Measurements from ENCODE around the gene DGKB. TPM values are rescaled to one million over a fixed set of nuclear protein-coding genes. Genes with fewer than 3 reads are reported as not detected.

DGKB gene
- total and polyA plus RNA-seq, 8 donors = 0.20 to 260 (median 3.2) TPM; not detected in 4

GRCh38 chr7:14507617-14508016 lies 394.9 kb downstream of the DGKB start:
- Histone ChIP-seq H3K36me3 (no peaks in the 10 kb centered on the region), H3K4me3 (no peak overlapping the region), H3K27ac (no peak overlapping the region), H3K4me1 (peaks cover 0 to 9% (median 0%) of the 10 kb centered on the region in 4 donors), H3K27me3 (no peaks in the 10 kb centered on the region), H3K9me3 (peaks cover 0 to 10% (median 0%) of the 10 kb centered on the region in 4 donors)
- intact Hi-C loops (cut with DNase I; ENCODE audit: low total_unique reads) = no loop called here
- DNase-seq = peak; percentile 13 to 33
- 13 to 31% (median 20%) methylated on average over 3 of the region's 3 CpGs for WGBS, 5 donors
- TF ChIP-seq POLR2AphosphoS5 (IDR thresholded peaks at IDR 0.05) (no peak), POLR2A (IDR thresholded peaks at IDR 0.05) (no peak)
- TF ChIP-seq, protein P1, sequence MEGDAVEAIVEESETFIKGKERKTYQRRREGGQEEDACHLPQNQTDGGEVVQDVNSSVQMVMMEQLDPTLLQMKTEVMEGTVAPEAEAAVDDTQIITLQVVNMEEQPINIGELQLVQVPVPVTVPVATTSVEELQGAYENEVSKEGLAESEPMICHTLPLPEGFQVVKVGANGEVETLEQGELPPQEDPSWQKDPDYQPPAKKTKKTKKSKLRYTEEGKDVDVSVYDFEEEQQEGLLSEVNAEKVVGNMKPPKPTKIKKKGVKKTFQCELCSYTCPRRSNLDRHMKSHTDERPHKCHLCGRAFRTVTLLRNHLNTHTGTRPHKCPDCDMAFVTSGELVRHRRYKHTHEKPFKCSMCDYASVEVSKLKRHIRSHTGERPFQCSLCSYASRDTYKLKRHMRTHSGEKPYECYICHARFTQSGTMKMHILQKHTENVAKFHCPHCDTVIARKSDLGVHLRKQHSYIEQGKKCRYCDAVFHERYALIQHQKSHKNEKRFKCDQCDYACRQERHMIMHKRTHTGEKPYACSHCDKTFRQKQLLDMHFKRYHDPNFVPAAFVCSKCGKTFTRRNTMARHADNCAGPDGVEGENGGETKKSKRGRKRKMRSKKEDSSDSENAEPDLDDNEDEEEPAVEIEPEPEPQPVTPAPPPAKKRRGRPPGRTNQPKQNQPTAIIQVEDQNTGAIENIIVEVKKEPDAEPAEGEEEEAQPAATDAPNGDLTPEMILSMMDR (IDR thresholded peaks at IDR 0.05) = no peak

GRCh38 chr7:14505906-14506305 lies 396.6 kb downstream of the DGKB start:
- DNase-seq = no peak
- WGBS, 5 donors = 71 to 84% (median 80%) methylated on average over 2 of the region's 2 CpGs
- Histone ChIP-seq H3K27ac (no peak overlapping the region), H3K9me3 (peaks cover 0 to 15% (median 4%) of the 10 kb centered on the region in 4 donors), H3K4me3 (no peak overlapping the region), H3K4me1 (peaks cover 0 to 9% (median 0%) of the 10 kb centered on the region in 4 donors), H3K27me3 (no peaks in the 10 kb centered on the region), H3K36me3 (no peaks in the 10 kb centered on the region)
- intact Hi-C loops (cut with DNase I; ENCODE audit: low total_unique reads) = no loop called here
- TF ChIP-seq POLR2AphosphoS5 (IDR thresholded peaks at IDR 0.05) (no peak), POLR2A (IDR thresholded peaks at IDR 0.05) (no peak), EP300 (IDR thresholded peaks at IDR 0.05) (no peak)
- TF ChIP-seq, protein P1 (IDR thresholded peaks at IDR 0.05) = no peak

DNA sequence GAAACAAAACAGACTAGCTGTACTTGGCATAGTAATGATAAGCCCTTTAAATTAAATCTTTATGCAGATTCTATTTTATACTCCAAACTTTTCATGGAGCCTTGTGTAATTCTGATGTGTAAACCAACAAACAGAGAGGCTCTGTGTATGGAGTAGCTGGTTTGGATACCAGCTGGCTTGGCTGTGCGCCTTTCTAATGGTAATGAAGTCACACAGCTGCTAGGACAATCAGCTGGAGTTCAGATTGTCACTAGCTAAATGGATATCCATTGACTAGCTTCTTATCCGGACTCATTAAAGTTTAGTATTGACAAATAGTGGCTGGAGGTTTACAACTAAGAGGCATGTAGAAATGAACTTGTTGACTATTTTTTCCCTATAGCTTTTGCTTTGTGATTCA lies 398.4 kb downstream of the DGKB start:
- intact Hi-C loops (cut with DNase I; ENCODE audit: low total_unique reads) = no loop called here
- Histone ChIP-seq H3K27ac (no peak overlapping the region), H3K27me3 (no peaks in the 10 kb centered on the region), H3K36me3 (no peaks in the 10 kb centered on the region), H3K4me3 (no peak overlapping the region), H3K4me1 (peaks cover 0 to 9% (median 0%) of the 10 kb centered on the region in 4 donors), H3K9me3 (peaks cover 0 to 10% (median 4%) of the 10 kb centered on the region in 4 donors)
- peak in 1 of 2 donors; percentile 4 for DNase-seq
- TF ChIP-seq EP300 (IDR thresholded peaks at IDR 0.05) = no peak
- TF ChIP-seq, protein P1 (IDR thresholded peaks at IDR 0.05) = no peak
- no peak for TF ChIP-seq POLR2A (IDR thresholded peaks at IDR 0.05)
- TF ChIP-seq POLR2AphosphoS5 (IDR thresholded peaks at IDR 0.05) = no peak
- WGBS, 5 donors = 63 to 71% (median 64%) methylated on average over 2 of the region's 2 CpGs

- TF ChIP-seq, protein P1 (IDR thresholded peaks at IDR 0.05) = no peak
- TF ChIP-seq POLR2AphosphoS5 (IDR thresholded peaks at IDR 0.05) (no peak), EP300 (IDR thresholded peaks at IDR 0.05) (no peak), POLR2A (IDR thresholded peaks at IDR 0.05) (no peak)
- H3K4me1 ChIP-seq = peaks cover 0 to 9% (median 0%) of the 10 kb centered on the region in 4 donors
- no peak for DNase-seq
- no peaks in the 10 kb centered on the region for H3K36me3 ChIP-seq
- 81 to 88% (median 83%) methylated on average over 2 of the region's 2 CpGs for WGBS, 5 donors
- H3K4me3 ChIP-seq = no peak overlapping the region
- peaks cover 0 to 10% (median 4%) of the 10 kb centered on the region in 4 donors for H3K9me3 ChIP-seq
- intact Hi-C loops (cut with DNase I; ENCODE audit: low total_unique reads) = no loop called here
- H3K27me3 ChIP-seq = no peaks in the 10 kb centered on the region
- H3K27ac ChIP-seq = no peak overlapping the region
These were observed 398.9 kb downstream of the DGKB start for GRCh38 chr7:14503623-14504022.

All from stomach (tissue), 9 donors.